ENCODE measurements around the gene CTSO.

GRCh38 chr4:155999725-156000124 is 46.1 kb upstream of the CTSO start:
- TF ChIP-seq CTCF (conservative IDR thresholded peaks at IDR 0.05 in 1 of 2, IDR thresholded peaks at IDR 0.05 in 1 of 2; ENCODE audit: extremely low read depth in 1 of 2, insufficient read depth in 1 of 2, low read depth in 1 of 2, low read length in 2 of 2) (peak in 1 of 2 donors; percentile 22), EZH2 (IDR thresholded peaks at IDR 0.05; ENCODE audit: borderline replicate concordance, low read length) (no peak)
